Measurements from ENCODE around the gene SYNGR1. TPM values are rescaled to one million over a fixed set of nuclear protein-coding genes. Genes with fewer than 3 reads are reported as not detected.
A peak's percentile ranks its signal among the peaks of the same experiment; 100 is the strongest.

Gene SYNGR1
- polyA plus RNA-seq, 3 donors, result 18.0 to 54.9 (median 39.6) TPM

DNA sequence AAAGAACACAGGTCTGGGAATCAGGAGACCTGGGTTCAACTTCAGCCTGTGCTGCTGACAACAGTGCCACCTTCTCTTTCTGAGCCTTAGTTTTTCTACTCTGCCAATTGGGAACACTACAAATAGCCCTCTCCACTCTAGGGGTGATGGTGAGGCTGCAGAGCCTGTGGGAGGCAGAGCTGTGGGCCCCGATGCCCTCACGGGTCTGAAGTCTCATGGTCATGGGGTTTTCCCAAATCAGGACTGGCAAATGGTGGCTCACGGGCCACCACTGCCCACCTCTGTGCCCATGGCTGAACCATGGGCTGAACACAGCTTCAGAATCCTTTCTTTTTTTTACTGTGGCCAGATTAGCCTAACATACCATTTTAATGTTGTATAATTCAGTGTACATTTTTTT, 19.8 kb downstream of the SYNGR1 start:
- H3K79me2 ChIP-seq (ENCODE audit: insufficient read depth, low read length), result peaks cover 23% of the 10 kb centered on the region
- Mint-ChIP-seq H3K4me3 (no peak overlapping the region), H3K4me1 (peaks cover 35% of the 10 kb centered on the region), H3K27me3 (ENCODE audit: low read depth in 3 of 3) (no peaks in the 10 kb centered on the region), H3K36me3 (peaks cover 10 to 12% of the 10 kb centered on the region in 2 donors), H3K9me3 (peaks cover 3 to 9% (median 5%) of the 10 kb centered on the region in 7 donors), H3K27ac (peak overlapping the region in 2 of 7 donors; percentile 33)
- no peaks in the 10 kb centered on the region for H4K20me1 ChIP-seq (ENCODE audit: insufficient read depth, low read length)
- TF ChIP-seq, protein P1, sequence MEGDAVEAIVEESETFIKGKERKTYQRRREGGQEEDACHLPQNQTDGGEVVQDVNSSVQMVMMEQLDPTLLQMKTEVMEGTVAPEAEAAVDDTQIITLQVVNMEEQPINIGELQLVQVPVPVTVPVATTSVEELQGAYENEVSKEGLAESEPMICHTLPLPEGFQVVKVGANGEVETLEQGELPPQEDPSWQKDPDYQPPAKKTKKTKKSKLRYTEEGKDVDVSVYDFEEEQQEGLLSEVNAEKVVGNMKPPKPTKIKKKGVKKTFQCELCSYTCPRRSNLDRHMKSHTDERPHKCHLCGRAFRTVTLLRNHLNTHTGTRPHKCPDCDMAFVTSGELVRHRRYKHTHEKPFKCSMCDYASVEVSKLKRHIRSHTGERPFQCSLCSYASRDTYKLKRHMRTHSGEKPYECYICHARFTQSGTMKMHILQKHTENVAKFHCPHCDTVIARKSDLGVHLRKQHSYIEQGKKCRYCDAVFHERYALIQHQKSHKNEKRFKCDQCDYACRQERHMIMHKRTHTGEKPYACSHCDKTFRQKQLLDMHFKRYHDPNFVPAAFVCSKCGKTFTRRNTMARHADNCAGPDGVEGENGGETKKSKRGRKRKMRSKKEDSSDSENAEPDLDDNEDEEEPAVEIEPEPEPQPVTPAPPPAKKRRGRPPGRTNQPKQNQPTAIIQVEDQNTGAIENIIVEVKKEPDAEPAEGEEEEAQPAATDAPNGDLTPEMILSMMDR (IDR thresholded peaks at IDR 0.05), result no peak
- peaks cover 0 to 3% of the 10 kb centered on the region in 2 donors for H3K36me3 ChIP-seq (replicated peaks in 1 of 2; ENCODE audit: control insufficient read depth in 1 of 2, insufficient read depth in 2 of 2, low read length in 2 of 2)
- WGBS (ENCODE audit: insufficient coverage), result no CpG with 5 or more reads among the region's 3 CpGs
- peaks cover 6 to 10% of the 10 kb centered on the region in 2 donors for H3K9me3 ChIP-seq (replicated peaks in 1 of 2; ENCODE audit: control insufficient read depth in 1 of 2, insufficient read depth in 1 of 2, low read length in 2 of 2)
- no peak overlapping the region for H3K9ac ChIP-seq (ENCODE audit: insufficient read depth, low read length, poor library complexity, severe bottlenecking)
- no peaks in the 10 kb centered on the region for H3K27me3 ChIP-seq (ENCODE audit: control insufficient read depth in 2 of 2, insufficient read depth in 2 of 2, low read length in 2 of 2)
- DNase-seq, result no peak
- intact Hi-C loops (cut with micrococcal nuclease), result no loop called here
- peaks cover 20 to 23% of the 10 kb centered on the region in 2 donors for H3K4me1 ChIP-seq (ENCODE audit: control insufficient read depth in 1 of 2, insufficient read depth in 2 of 2, low read length in 2 of 2)
- H3K4me2 ChIP-seq (replicated peaks; ENCODE audit: extremely low read depth, low read length, poor library complexity, severe bottlenecking), result no peak overlapping the region
- H3K4me3 ChIP-seq (replicated peaks in 1 of 3; ENCODE audit: low read depth in 2 of 3, low read length in 3 of 3), result no peak overlapping the region
- H2AFZ ChIP-seq (ENCODE audit: insufficient read depth, low read depth, low read length, poor library complexity, severe bottlenecking), result no peak overlapping the region
- H3K27ac ChIP-seq (ENCODE audit: low read depth in 1 of 2, low read length in 2 of 2), result no peak overlapping the region

DNA sequence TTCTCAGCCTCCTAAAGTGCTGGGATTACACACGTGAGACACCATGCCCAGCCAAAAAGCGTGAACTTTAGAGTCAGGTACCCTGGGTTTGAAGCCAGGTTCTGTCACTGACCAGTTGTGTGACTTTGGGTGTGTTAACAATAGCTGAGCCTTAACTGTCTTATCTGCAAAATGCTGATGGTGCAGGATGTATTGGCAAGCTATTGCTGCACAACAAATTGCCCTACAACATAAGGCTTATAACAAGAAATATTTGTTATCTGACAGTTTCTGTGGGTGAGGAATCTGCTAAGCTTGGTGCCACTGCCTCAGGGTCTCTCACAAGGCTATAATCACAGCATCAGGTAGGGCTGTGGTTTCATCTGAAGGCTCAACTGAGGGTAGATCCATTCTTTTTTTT, 21.9 kb downstream of the SYNGR1 start:
- 100% methylated on average over 1 of the region's 2 CpGs for WGBS (ENCODE audit: insufficient coverage)

More for the DNA sequence above, 21.9 kb downstream of the SYNGR1 start:
- Mint-ChIP-seq H3K9me3 (peaks cover 3 to 9% (median 5%) of the 10 kb centered on the region in 7 donors), H3K27ac (no peak overlapping the region), H3K27me3 (ENCODE audit: low read depth in 3 of 3) (peaks cover 0 to 1% (median 0%) of the 10 kb centered on the region in 3 donors), H3K36me3 (peaks cover 15 to 27% of the 10 kb centered on the region in 2 donors), H3K4me1 (peaks cover 22% of the 10 kb centered on the region), H3K4me3 (no peak overlapping the region)
- Histone ChIP-seq H3K79me2 (ENCODE audit: insufficient read depth, low read length) (peaks cover 23% of the 10 kb centered on the region), H3K9ac (ENCODE audit: insufficient read depth, low read length, poor library complexity, severe bottlenecking) (no peak overlapping the region), H3K27ac (ENCODE audit: low read depth in 1 of 2, low read length in 2 of 2) (no peak overlapping the region), H3K4me1 (ENCODE audit: control insufficient read depth in 1 of 2, insufficient read depth in 2 of 2, low read length in 2 of 2) (peaks cover 17 to 21% of the 10 kb centered on the region in 2 donors), H3K36me3 (replicated peaks in 1 of 2; ENCODE audit: control insufficient read depth in 1 of 2, insufficient read depth in 2 of 2, low read length in 2 of 2) (peaks cover 7 to 21% of the 10 kb centered on the region in 2 donors), H3K4me2 (replicated peaks; ENCODE audit: extremely low read depth, low read length, poor library complexity, severe bottlenecking) (no peak overlapping the region), H3K9me3 (replicated peaks in 1 of 2; ENCODE audit: control insufficient read depth in 1 of 2, insufficient read depth in 1 of 2, low read length in 2 of 2) (peaks cover 6 to 10% of the 10 kb centered on the region in 2 donors), H4K20me1 (ENCODE audit: insufficient read depth, low read length) (no peaks in the 10 kb centered on the region), H3K4me3 (replicated peaks in 1 of 3; ENCODE audit: low read depth in 2 of 3, low read length in 3 of 3) (no peak overlapping the region), H2AFZ (ENCODE audit: insufficient read depth, low read depth, low read length, poor library complexity, severe bottlenecking) (no peak overlapping the region), H3K27me3 (ENCODE audit: control insufficient read depth in 2 of 2, insufficient read depth in 2 of 2, low read length in 2 of 2) (no peaks in the 10 kb centered on the region)
- intact Hi-C loops (cut with micrococcal nuclease), result no loop called here
- DNase-seq, result no peak
- TF ChIP-seq, protein P1 (IDR thresholded peaks at IDR 0.05), result no peak

Data from CD14-positive monocyte (primary cell).